ENCODE results near the gene BBS1.
"Not testable (repeated sequence)": the region's sequence is repeated elsewhere in the genome, so short reads cannot be mapped to it uniquely, and the experiment has no call there.

The BBS1 gene

GRCh38 chr11:66510271-66510989, at the start of gene BBS1:
TSS of gene BBS1 (plus strand) at chr11:66510635. CDS start at chr11:66510660, 25 bp downstream.
- ATAC-seq = peak; percentile 96
- peak; percentile 88 for DNase-seq

GRCh38 chr11:66462010-66462409, 48.4 kb upstream of the BBS1 start:
- no peak for ATAC-seq
- DNase-seq = no peak

GRCh38 chr11:66462911-66463310, 47.5 kb upstream of the BBS1 start:
- ATAC-seq = no peak
- DNase-seq = no peak

GRCh38 chr11:66464116-66464515, 46.3 kb upstream of the BBS1 start:
- not testable (repeated sequence) for DNase-seq, ATAC-seq

- DNase-seq (no peak), ATAC-seq (no peak)
Observed at GRCh38 chr11:66464916-66465315, 45.5 kb upstream of the BBS1 start.

GRCh38 chr11:66465373-66466224, 44.8 kb upstream of the BBS1 start:
- ATAC-seq (no peak), DNase-seq (no peak)

GRCh38 chr11:66466225-66467033, 44.0 kb upstream of the BBS1 start, which contains the start of gene PELI3:
TSS of gene PELI3 (plus strand) at chr11:66466905. CDS start at chr11:66468129, 1,224 bp downstream.
- ATAC-seq (peak; percentile 85), DNase-seq (peak; percentile 95)

GRCh38 chr11:66467034-66467659, 43.3 kb upstream of the BBS1 start:
- DNase-seq (no peak), ATAC-seq (peak; percentile 21)

- peak; percentile 45 for DNase-seq
- ATAC-seq = peak; percentile 55
Observed at GRCh38 chr11:66467756-66468155, 42.7 kb upstream of the BBS1 start.

- ATAC-seq = no peak
- no peak for DNase-seq
Observed at GRCh38 chr11:66468691-66469090, 41.7 kb upstream of the BBS1 start.

- no peak for ATAC-seq
- DNase-seq = no peak
Observed at GRCh38 chr11:66469441-66469840, 41.0 kb upstream of the BBS1 start.

GRCh38 chr11:66470015-66470414, 40.4 kb upstream of the BBS1 start:
- DNase-seq (no peak), ATAC-seq (no peak)

- DNase-seq = no peak
- no peak for ATAC-seq
Observed at GRCh38 chr11:66471142-66471541, 39.3 kb upstream of the BBS1 start.

GRCh38 chr11:66472054-66472453, 38.4 kb upstream of the BBS1 start:
- ATAC-seq (no peak), DNase-seq (no peak)

- ATAC-seq = no peak
- no peak for DNase-seq
Observed at GRCh38 chr11:66473167-66473566, 37.3 kb upstream of the BBS1 start.

- DNase-seq = no peak
- ATAC-seq = no peak
Observed at GRCh38 chr11:66473608-66474515, 36.6 kb upstream of the BBS1 start.

GRCh38 chr11:66475349-66476172, 34.9 kb upstream of the BBS1 start:
- DNase-seq (no peak), ATAC-seq (no peak)

- no peak for ATAC-seq
- no peak for DNase-seq
Observed at GRCh38 chr11:66476173-66476840, 34.1 kb upstream of the BBS1 start.

GRCh38 chr11:66476841-66477251, 33.6 kb upstream of the BBS1 start:
- ATAC-seq = no peak
- DNase-seq = no peak

All from stimulated activated naive CD8-positive, alpha-beta T cell treated with anti-CD3 and anti-CD28 coated beads, Interleukin-15, Interleukin-2, amounts not matched to agents 100 U/mL and 50 U/mL, for 24 hours (primary cell).